ENCODE measurements around the gene MMP12. TPM values are rescaled to one million over a fixed set of nuclear protein-coding genes. Genes with fewer than 3 reads are reported as not detected.
A peak's percentile ranks its signal among the peaks of the same experiment; 100 is the strongest.

MMP12 gene
- polyA plus RNA-seq, 1 experiment: not detected

DNA sequence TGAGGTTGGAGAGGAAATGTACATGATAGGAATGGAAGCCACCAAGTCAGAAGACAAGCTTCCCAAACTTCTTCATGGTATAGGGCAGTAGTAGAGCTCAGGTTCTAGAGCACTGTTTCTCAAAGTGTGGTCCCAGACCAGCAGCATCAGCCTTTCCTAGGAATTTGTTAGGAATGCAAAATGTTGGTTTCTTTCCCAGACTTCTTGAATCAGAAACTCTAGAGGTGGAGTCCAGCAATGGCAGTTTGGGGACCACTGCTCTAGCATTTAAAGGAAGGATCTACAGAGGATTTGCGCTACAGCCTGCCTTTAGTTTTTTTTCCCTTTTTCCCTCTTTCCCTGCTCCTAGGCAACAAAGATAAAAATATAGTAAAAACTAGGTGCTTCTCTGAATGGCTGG, 17.0 kb upstream of the MMP12 start:
- Histone ChIP-seq H3K9me3 (ENCODE audit: control insufficient read depth, insufficient read depth, low read length) (no peaks in the 10 kb centered on the region), H3K27ac (ENCODE audit: low read depth, low read length) (no peak overlapping the region), H3K27me3 (ENCODE audit: control insufficient read depth, insufficient read depth, low read length) (peaks cover 7% of the 10 kb centered on the region), H3K4me3 (ENCODE audit: low read depth, low read length) (no peak overlapping the region)
- ChIA-PET CTCF (interaction anchor here (0.8 to 2.9 kb wide), 3 partner anchors 49 to 169 kb away, joined by 3 to 10 read pairs (median 4); no protein-coding TSS in a partner anchor), POLR2A (no interaction called here)
- no peak for DNase-seq (ENCODE audit: low read depth, low spot score)
- TF ChIP-seq, protein P1, sequence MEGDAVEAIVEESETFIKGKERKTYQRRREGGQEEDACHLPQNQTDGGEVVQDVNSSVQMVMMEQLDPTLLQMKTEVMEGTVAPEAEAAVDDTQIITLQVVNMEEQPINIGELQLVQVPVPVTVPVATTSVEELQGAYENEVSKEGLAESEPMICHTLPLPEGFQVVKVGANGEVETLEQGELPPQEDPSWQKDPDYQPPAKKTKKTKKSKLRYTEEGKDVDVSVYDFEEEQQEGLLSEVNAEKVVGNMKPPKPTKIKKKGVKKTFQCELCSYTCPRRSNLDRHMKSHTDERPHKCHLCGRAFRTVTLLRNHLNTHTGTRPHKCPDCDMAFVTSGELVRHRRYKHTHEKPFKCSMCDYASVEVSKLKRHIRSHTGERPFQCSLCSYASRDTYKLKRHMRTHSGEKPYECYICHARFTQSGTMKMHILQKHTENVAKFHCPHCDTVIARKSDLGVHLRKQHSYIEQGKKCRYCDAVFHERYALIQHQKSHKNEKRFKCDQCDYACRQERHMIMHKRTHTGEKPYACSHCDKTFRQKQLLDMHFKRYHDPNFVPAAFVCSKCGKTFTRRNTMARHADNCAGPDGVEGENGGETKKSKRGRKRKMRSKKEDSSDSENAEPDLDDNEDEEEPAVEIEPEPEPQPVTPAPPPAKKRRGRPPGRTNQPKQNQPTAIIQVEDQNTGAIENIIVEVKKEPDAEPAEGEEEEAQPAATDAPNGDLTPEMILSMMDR (IDR thresholded peaks at IDR 0.05; ENCODE audit: low read depth, low read length): 0 out of 2 replicates have a peak, but pooled peaks have one; percentile 4

DNA sequence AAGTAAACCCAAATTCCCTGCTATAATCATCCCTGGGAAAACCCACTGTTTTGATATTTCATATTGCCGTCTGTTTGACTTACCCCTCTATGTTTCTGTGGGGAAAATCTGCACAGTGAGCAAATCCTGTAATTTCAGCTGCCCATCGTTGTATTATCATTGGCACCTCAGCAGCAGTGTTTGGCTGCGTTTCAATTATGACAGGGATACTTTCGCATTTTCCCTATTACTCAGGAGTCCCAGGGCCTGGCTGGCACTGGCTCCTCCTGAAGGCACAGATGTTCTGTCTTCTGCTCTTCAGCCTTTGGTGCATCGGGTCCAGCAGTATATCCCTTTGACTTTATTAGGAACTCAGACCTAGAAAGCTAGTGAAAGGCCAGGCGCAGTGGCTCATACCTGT, 12.2 kb upstream of the MMP12 start:
- H3K27ac ChIP-seq (ENCODE audit: low read depth, low read length): no peak overlapping the region
- no peak for DNase-seq (ENCODE audit: low read depth, low spot score)
- H3K4me3 ChIP-seq (ENCODE audit: low read depth, low read length): no peak overlapping the region
- TF ChIP-seq, protein P1 (IDR thresholded peaks at IDR 0.05; ENCODE audit: low read depth, low read length): no peak
- H3K27me3 ChIP-seq (ENCODE audit: control insufficient read depth, insufficient read depth, low read length): peaks cover 7% of the 10 kb centered on the region
- no peaks in the 10 kb centered on the region for H3K9me3 ChIP-seq (ENCODE audit: control insufficient read depth, insufficient read depth, low read length)
- POLR2A ChIA-PET: no interaction called here
- CTCF ChIA-PET: interaction anchor here (1.1 kb wide), 1 partner anchor 28 kb away, joined by 3 read pairs; no protein-coding TSS in a partner anchor

DNA sequence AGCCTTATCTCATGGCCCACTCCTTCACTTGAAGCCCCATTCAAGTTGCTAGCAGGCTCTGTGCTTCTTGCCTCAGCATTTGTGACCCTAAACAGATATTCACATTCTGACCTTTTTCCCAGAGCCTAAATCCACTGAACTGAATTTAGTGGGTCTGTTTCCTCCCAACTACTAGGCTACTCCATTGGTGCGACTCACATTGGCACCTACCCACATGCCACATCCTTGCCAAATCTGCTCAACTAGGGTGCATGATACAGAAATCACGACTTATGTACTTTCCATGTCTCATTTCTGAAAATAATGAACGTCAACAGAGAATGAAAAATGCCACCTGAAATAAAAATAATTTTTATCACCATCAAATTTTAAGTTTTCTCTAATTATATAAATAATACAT, 8.4 kb upstream of the MMP12 start:
- CTCF ChIA-PET: no interaction called here

GRCh38 chr11:102882389-102883024, 7.7 kb upstream of the MMP12 start:
- ChIA-PET CTCF (no interaction called here), POLR2A (no interaction called here)
- no peak overlapping the region for H3K27ac ChIP-seq (ENCODE audit: low read depth, low read length)
- no peaks in the 10 kb centered on the region for H3K9me3 ChIP-seq (ENCODE audit: control insufficient read depth, insufficient read depth, low read length)
- TF ChIP-seq, protein P1 (IDR thresholded peaks at IDR 0.05; ENCODE audit: low read depth, low read length): no peak
- no peak for DNase-seq (ENCODE audit: low read depth, low spot score)
- H3K4me3 ChIP-seq (ENCODE audit: low read depth, low read length): no peak overlapping the region
- H3K27me3 ChIP-seq (ENCODE audit: control insufficient read depth, insufficient read depth, low read length): peaks cover 3% of the 10 kb centered on the region

More for the DNA sequence above, 8.4 kb upstream of the MMP12 start:
- Histone ChIP-seq H3K27ac (ENCODE audit: low read depth, low read length) (no peak overlapping the region), H3K4me3 (ENCODE audit: low read depth, low read length) (no peak overlapping the region), H3K9me3 (ENCODE audit: control insufficient read depth, insufficient read depth, low read length) (no peaks in the 10 kb centered on the region), H3K27me3 (ENCODE audit: control insufficient read depth, insufficient read depth, low read length) (peaks cover 3% of the 10 kb centered on the region)
- TF ChIP-seq, protein P1 (IDR thresholded peaks at IDR 0.05; ENCODE audit: low read depth, low read length): no peak
- POLR2A ChIA-PET: no interaction called here
- no peak for DNase-seq (ENCODE audit: low read depth, low spot score)

- no peak for DNase-seq (ENCODE audit: low read depth, low spot score)
- no peak overlapping the region for H3K27ac ChIP-seq (ENCODE audit: low read depth, low read length)
- H3K9me3 ChIP-seq (ENCODE audit: control insufficient read depth, insufficient read depth, low read length): no peaks in the 10 kb centered on the region
- TF ChIP-seq, protein P1 (IDR thresholded peaks at IDR 0.05; ENCODE audit: low read depth, low read length): no peak
- no peaks in the 10 kb centered on the region for H3K27me3 ChIP-seq (ENCODE audit: control insufficient read depth, insufficient read depth, low read length)
- CTCF ChIA-PET: no interaction called here
- POLR2A ChIA-PET: no interaction called here
- H3K4me3 ChIP-seq (ENCODE audit: low read depth, low read length): no peak overlapping the region
These were observed 5.0 kb upstream of the MMP12 start for GRCh38 chr11:102879801-102880200.
